Esophagus squamous epithelium (tissue), 4 donors: ENCODE data around the gene CRTC3.

ENCODE experiments used
- POLR2A ChIP-seq, 4 donors: fragments of 450-650 bp; IDR thresholded peaks; one replicate each; pipeline ENCODE4 v1.6.1; 2017; ENCODE audit warnings: antibody characterized with exemption in 4 of 4, mild to moderate bottlenecking in 4 of 4, moderate library complexity in 3 of 4
- TF ChIP-seq, protein P1 (sequence below), 6 experiments: fragments of 450-650 bp in 4 of 6; fragments of 200-600 bp in 2 of 6; sonication (generic) in 2 of 6; IDR thresholded peaks; one replicate each; pipeline ENCODE4 v1.5.1; 2016 to 2019; ENCODE audit warnings: antibody characterized with exemption in 6 of 6, mild to moderate bottlenecking in 4 of 6, moderate library complexity in 4 of 6

DNA sequence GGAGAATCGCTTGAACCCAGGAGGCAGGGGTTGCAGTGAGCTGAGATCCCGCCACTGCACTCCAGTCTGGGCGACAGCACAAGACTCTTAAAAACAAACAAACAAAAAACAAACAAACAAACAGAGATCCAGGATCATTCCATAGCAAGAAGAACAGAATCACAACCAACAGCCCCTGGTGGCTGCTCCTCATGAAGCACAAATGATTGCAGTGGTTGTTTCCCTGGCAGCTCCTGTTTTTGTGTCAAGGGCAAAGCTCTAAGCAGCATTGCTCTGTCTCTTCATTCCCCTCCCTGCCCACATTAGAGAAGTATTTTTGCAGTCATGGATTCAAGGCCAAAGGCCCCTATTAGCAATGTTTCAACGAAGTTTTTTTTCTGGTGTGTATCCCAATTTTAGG lies 161.6 kb downstream of the CRTC3 start:
- TF ChIP-seq, protein P1, sequence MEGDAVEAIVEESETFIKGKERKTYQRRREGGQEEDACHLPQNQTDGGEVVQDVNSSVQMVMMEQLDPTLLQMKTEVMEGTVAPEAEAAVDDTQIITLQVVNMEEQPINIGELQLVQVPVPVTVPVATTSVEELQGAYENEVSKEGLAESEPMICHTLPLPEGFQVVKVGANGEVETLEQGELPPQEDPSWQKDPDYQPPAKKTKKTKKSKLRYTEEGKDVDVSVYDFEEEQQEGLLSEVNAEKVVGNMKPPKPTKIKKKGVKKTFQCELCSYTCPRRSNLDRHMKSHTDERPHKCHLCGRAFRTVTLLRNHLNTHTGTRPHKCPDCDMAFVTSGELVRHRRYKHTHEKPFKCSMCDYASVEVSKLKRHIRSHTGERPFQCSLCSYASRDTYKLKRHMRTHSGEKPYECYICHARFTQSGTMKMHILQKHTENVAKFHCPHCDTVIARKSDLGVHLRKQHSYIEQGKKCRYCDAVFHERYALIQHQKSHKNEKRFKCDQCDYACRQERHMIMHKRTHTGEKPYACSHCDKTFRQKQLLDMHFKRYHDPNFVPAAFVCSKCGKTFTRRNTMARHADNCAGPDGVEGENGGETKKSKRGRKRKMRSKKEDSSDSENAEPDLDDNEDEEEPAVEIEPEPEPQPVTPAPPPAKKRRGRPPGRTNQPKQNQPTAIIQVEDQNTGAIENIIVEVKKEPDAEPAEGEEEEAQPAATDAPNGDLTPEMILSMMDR (IDR thresholded peaks at IDR 0.05), result no peak
- TF ChIP-seq POLR2A (IDR thresholded peaks at IDR 0.05), result no peak
